Measurements from ENCODE around the gene ATF6. TPM values are rescaled to one million over a fixed set of nuclear protein-coding genes. Genes with fewer than 3 reads are reported as not detected.

The ATF6 gene
- total RNA-seq, 1 donor, result 28.6 TPM

DNA sequence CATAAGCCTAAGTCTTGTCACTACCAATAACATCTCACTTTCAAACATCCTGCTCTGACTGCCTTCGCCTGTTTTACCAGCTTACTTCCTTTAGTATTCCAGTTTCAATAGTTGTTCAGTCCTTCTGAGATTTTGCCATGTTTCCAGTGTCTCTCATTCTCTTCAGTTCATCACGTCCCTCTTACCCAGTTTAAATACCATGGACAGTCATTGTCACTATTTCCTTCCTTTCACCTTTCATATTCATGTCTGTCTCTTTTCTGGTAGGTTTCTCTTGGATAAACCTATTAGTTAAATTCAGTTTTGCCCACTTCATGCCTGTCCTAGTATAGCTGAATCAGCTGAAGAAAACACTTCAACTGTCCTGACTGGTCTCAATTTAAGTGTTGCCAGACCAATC is 5.9 kb downstream of the ATF6 start:
- DNase-seq (ENCODE audit: insufficient read length, low spot score, missing footprints), result no peak
- H3K4me1 ChIP-seq (ENCODE audit: insufficient read depth, low read length), result peaks cover 5% of the 10 kb centered on the region
- no peak overlapping the region for H3K27ac ChIP-seq (ENCODE audit: low read depth, low read length)
- H3K79me2 ChIP-seq (ENCODE audit: insufficient read depth, low read length), result peaks cover 87% of the 10 kb centered on the region
- no peaks in the 10 kb centered on the region for H3K36me3 ChIP-seq (ENCODE audit: insufficient read depth, low read length)
- H3K4me2 ChIP-seq (ENCODE audit: insufficient read depth, low read length), result no peak overlapping the region
- H3K4me3 ChIP-seq (ENCODE audit: insufficient read depth, low read length), result no peak overlapping the region
- H3K9me3 ChIP-seq (ENCODE audit: low read depth, low read length), result no peaks in the 10 kb centered on the region
- TF ChIP-seq, protein P1, sequence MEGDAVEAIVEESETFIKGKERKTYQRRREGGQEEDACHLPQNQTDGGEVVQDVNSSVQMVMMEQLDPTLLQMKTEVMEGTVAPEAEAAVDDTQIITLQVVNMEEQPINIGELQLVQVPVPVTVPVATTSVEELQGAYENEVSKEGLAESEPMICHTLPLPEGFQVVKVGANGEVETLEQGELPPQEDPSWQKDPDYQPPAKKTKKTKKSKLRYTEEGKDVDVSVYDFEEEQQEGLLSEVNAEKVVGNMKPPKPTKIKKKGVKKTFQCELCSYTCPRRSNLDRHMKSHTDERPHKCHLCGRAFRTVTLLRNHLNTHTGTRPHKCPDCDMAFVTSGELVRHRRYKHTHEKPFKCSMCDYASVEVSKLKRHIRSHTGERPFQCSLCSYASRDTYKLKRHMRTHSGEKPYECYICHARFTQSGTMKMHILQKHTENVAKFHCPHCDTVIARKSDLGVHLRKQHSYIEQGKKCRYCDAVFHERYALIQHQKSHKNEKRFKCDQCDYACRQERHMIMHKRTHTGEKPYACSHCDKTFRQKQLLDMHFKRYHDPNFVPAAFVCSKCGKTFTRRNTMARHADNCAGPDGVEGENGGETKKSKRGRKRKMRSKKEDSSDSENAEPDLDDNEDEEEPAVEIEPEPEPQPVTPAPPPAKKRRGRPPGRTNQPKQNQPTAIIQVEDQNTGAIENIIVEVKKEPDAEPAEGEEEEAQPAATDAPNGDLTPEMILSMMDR (IDR thresholded peaks at IDR 0.05; ENCODE audit: extremely low read depth, low read depth, low read length), result no peak
- peaks cover 22% of the 10 kb centered on the region for H4K20me1 ChIP-seq (ENCODE audit: insufficient read depth, low read length)
- H2AFZ ChIP-seq (ENCODE audit: low read length), result no peak overlapping the region
- H3K27me3 ChIP-seq (ENCODE audit: insufficient read depth, low read length), result no peaks in the 10 kb centered on the region

DNA sequence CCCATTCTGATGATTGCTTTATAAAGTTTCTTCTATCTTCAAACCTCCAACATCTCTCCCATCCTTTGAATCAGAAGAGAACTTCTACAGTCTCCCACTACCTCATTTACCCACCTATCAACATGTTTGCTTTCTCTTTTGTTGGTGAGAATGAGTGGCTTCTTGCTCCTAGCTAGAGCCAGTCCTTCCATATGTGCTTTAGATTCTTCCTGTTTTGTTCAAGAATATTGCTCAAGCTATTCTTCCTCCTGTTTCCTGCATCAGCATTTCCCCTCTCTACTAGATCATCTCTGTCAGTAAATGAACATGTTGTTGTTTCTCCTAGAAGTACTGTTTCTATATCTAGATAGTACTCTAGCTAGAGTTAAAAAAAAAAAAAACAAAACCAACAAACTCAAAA is 6.3 kb downstream of the ATF6 start:
- DNase-seq (ENCODE audit: insufficient read length, low spot score, missing footprints), result peak; percentile 32
- H2AFZ ChIP-seq (ENCODE audit: low read length), result no peak overlapping the region
- no peak overlapping the region for H3K4me2 ChIP-seq (ENCODE audit: insufficient read depth, low read length)
- peaks cover 22% of the 10 kb centered on the region for H4K20me1 ChIP-seq (ENCODE audit: insufficient read depth, low read length)
- no peaks in the 10 kb centered on the region for H3K9me3 ChIP-seq (ENCODE audit: low read depth, low read length)
- no peaks in the 10 kb centered on the region for H3K36me3 ChIP-seq (ENCODE audit: insufficient read depth, low read length)
- no peak overlapping the region for H3K4me3 ChIP-seq (ENCODE audit: insufficient read depth, low read length)
- TF ChIP-seq, protein P1 (IDR thresholded peaks at IDR 0.05; ENCODE audit: extremely low read depth, low read depth, low read length), result no peak
- no peaks in the 10 kb centered on the region for H3K27me3 ChIP-seq (ENCODE audit: insufficient read depth, low read length)
- no peak overlapping the region for H3K27ac ChIP-seq (ENCODE audit: low read depth, low read length)
- peaks cover under 1% of the 10 kb centered on the region for H3K4me1 ChIP-seq (ENCODE audit: insufficient read depth, low read length)
- H3K79me2 ChIP-seq (ENCODE audit: insufficient read depth, low read length), result peaks cover 87% of the 10 kb centered on the region

DNA sequence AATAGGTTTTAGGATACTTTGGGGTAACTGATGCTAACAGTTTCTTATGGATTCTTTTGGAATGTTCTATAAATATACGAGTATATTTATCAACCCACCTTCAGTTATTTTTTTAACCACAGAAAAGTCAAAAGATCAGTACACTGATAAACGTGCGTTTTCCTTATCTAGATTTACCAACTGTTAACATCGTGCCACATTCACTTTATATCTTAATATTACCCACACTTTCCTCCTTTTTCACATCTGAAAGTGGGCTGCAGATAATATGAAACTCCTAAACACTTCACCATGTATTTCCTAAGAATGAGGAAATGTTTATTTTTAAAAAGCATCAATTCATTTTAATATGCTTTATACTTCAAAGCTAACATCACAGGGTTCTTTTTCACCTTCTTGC is 7.7 kb downstream of the ATF6 start:
- TF ChIP-seq, protein P1 (IDR thresholded peaks at IDR 0.05; ENCODE audit: extremely low read depth, low read depth, low read length), result no peak
- Histone ChIP-seq H3K4me3 (ENCODE audit: insufficient read depth, low read length) (no peak overlapping the region), H3K9me3 (ENCODE audit: low read depth, low read length) (no peaks in the 10 kb centered on the region), H3K27ac (ENCODE audit: low read depth, low read length) (no peak overlapping the region), H3K4me2 (ENCODE audit: insufficient read depth, low read length) (no peak overlapping the region), H3K27me3 (ENCODE audit: insufficient read depth, low read length) (no peaks in the 10 kb centered on the region), H2AFZ (ENCODE audit: low read length) (no peak overlapping the region), H3K4me1 (ENCODE audit: insufficient read depth, low read length) (no peaks in the 10 kb centered on the region), H3K79me2 (ENCODE audit: insufficient read depth, low read length) (peaks cover 80% of the 10 kb centered on the region), H4K20me1 (ENCODE audit: insufficient read depth, low read length) (peaks cover 22% of the 10 kb centered on the region), H3K36me3 (ENCODE audit: insufficient read depth, low read length) (no peaks in the 10 kb centered on the region)
- no peak for DNase-seq (ENCODE audit: insufficient read length, low spot score, missing footprints)

DNA sequence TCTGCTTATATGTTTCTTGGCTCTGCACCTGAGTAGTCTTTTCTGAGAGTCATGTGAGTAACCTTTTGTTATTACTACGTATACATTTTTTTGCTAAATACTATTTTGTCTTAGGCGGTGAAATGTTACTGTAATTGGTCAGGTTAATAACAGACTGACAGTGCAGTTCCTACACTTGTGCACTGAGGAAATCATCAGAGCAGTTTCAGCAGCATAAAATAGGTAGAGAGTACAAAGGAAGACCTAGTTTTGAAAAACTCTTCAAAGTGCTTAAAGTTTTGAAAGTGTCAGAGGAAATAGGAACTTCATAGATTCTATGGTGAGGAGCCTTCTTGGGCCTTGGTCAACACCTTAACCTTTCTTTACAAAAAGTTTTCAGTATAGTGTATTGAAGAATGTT is 11.1 kb downstream of the ATF6 start:
- Histone ChIP-seq H3K4me3 (ENCODE audit: insufficient read depth, low read length) (no peak overlapping the region), H4K20me1 (ENCODE audit: insufficient read depth, low read length) (peaks cover 16% of the 10 kb centered on the region), H3K79me2 (ENCODE audit: insufficient read depth, low read length) (peaks cover 51% of the 10 kb centered on the region), H3K27ac (ENCODE audit: low read depth, low read length) (no peak overlapping the region), H2AFZ (ENCODE audit: low read length) (no peak overlapping the region), H3K4me1 (ENCODE audit: insufficient read depth, low read length) (peaks cover 3% of the 10 kb centered on the region), H3K36me3 (ENCODE audit: insufficient read depth, low read length) (no peaks in the 10 kb centered on the region), H3K9me3 (ENCODE audit: low read depth, low read length) (no peaks in the 10 kb centered on the region), H3K27me3 (ENCODE audit: insufficient read depth, low read length) (no peaks in the 10 kb centered on the region), H3K4me2 (ENCODE audit: insufficient read depth, low read length) (no peak overlapping the region)
- DNase-seq (ENCODE audit: insufficient read length, low spot score, missing footprints), result no peak
- TF ChIP-seq, protein P1 (IDR thresholded peaks at IDR 0.05; ENCODE audit: extremely low read depth, low read depth, low read length), result no peak
